ENCODE measurements around the gene CADM4. TPM values are rescaled to one million over a fixed set of nuclear protein-coding genes. Genes with fewer than 3 reads are reported as not detected.

Gene CADM4
- total and polyA plus RNA-seq, 4 donors = 0.47 to 4.9 (median 3.3) TPM

DNA sequence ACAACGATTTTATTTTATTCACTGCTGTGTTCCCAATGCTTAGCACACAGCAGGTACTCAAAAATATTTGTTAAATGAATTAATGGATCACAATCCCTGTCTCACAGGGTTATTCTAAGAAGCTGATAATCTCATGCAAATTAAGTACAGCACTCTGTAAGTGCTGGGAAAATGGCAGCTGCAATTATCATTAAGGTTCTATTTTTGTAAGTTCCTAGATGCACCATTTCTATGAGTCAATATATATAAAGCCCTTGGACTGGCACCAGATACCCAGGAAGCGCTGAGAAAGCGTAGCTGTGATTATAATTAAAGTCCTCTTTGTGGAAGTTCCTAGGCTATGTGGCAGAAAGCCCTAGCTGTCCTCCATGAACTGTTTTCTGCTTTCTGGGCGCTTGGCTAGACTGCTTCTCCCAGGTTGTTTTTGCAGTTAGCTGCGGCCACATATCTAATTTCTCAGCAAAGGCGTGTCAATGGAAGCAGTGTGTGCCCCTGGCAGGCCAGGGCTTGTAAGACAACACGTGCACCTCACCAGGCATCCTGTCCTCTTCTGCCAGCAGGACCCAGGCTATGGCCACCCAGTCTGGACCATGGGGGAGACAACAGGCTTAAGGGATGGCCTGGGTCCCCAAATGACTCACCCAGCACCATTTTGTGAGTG is 33.0 kb downstream of the CADM4 start:
- 94% methylated on average over 7 of the region's 7 CpGs for WGBS
- Histone ChIP-seq H3K4me1 (ENCODE audit: control insufficient read depth in 4 of 4, insufficient read depth in 4 of 4, low read length in 3 of 4) (no peaks in the 10 kb centered on the region), H3K9ac (ENCODE audit: low read depth in 1 of 2, low read length in 2 of 2) (no peak overlapping the region), H3K4me3 (ENCODE audit: low read depth in 1 of 3, low read length in 3 of 3) (no peak overlapping the region), H3K27me3 (ENCODE audit: control insufficient read depth in 4 of 4, insufficient read depth in 4 of 4, low read length in 3 of 4) (no peaks in the 10 kb centered on the region), H3K36me3 (ENCODE audit: control insufficient read depth in 4 of 4, insufficient read depth in 3 of 4, low read depth in 1 of 4, low read length in 3 of 4) (peaks cover 0 to 6% (median 1%) of the 10 kb centered on the region in 4 donors), H3K9me3 (ENCODE audit: control insufficient read depth in 4 of 4, low read length in 3 of 4) (no peaks in the 10 kb centered on the region), H3K27ac (ENCODE audit: low read depth in 1 of 2, low read length in 2 of 2) (no peak overlapping the region)
- TF ChIP-seq HNF4G (IDR thresholded peaks at IDR 0.05) (no peak), YY1 (IDR thresholded peaks at IDR 0.05) (no peak), TAF1 (conservative IDR thresholded peaks at IDR 0.05) (no peak), FOXA2 (IDR thresholded peaks at IDR 0.05) (no peak), FOXA1 (IDR thresholded peaks at IDR 0.05) (no peak), NR2F2 (IDR thresholded peaks at IDR 0.05) (no peak), RAD21 (IDR thresholded peaks at IDR 0.05) (no peak), RXRA (IDR thresholded peaks at IDR 0.05) (no peak), JUND (IDR thresholded peaks at IDR 0.05) (no peak), GABPA (IDR thresholded peaks at IDR 0.05 in 1 of 2, conservative IDR thresholded peaks at IDR 0.05 in 1 of 2) (no peak), EGR1 (IDR thresholded peaks at IDR 0.05; ENCODE audit: low read depth in 2 of 2) (no peak), HNF4A (conservative IDR thresholded peaks at IDR 0.05) (no peak), SP1 (IDR thresholded peaks at IDR 0.05) (no peak)
- TF ChIP-seq, protein P1, sequence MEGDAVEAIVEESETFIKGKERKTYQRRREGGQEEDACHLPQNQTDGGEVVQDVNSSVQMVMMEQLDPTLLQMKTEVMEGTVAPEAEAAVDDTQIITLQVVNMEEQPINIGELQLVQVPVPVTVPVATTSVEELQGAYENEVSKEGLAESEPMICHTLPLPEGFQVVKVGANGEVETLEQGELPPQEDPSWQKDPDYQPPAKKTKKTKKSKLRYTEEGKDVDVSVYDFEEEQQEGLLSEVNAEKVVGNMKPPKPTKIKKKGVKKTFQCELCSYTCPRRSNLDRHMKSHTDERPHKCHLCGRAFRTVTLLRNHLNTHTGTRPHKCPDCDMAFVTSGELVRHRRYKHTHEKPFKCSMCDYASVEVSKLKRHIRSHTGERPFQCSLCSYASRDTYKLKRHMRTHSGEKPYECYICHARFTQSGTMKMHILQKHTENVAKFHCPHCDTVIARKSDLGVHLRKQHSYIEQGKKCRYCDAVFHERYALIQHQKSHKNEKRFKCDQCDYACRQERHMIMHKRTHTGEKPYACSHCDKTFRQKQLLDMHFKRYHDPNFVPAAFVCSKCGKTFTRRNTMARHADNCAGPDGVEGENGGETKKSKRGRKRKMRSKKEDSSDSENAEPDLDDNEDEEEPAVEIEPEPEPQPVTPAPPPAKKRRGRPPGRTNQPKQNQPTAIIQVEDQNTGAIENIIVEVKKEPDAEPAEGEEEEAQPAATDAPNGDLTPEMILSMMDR (IDR thresholded peaks at IDR 0.05; ENCODE audit: low read depth, low read length, missing input control) = no peak
- TF ChIP-seq, protein P2, sequence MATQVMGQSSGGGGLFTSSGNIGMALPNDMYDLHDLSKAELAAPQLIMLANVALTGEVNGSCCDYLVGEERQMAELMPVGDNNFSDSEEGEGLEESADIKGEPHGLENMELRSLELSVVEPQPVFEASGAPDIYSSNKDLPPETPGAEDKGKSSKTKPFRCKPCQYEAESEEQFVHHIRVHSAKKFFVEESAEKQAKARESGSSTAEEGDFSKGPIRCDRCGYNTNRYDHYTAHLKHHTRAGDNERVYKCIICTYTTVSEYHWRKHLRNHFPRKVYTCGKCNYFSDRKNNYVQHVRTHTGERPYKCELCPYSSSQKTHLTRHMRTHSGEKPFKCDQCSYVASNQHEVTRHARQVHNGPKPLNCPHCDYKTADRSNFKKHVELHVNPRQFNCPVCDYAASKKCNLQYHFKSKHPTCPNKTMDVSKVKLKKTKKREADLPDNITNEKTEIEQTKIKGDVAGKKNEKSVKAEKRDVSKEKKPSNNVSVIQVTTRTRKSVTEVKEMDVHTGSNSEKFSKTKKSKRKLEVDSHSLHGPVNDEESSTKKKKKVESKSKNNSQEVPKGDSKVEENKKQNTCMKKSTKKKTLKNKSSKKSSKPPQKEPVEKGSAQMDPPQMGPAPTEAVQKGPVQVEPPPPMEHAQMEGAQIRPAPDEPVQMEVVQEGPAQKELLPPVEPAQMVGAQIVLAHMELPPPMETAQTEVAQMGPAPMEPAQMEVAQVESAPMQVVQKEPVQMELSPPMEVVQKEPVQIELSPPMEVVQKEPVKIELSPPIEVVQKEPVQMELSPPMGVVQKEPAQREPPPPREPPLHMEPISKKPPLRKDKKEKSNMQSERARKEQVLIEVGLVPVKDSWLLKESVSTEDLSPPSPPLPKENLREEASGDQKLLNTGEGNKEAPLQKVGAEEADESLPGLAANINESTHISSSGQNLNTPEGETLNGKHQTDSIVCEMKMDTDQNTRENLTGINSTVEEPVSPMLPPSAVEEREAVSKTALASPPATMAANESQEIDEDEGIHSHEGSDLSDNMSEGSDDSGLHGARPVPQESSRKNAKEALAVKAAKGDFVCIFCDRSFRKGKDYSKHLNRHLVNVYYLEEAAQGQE (IDR thresholded peaks at IDR 0.05) = no peak
- TF ChIP-seq, protein P3, sequence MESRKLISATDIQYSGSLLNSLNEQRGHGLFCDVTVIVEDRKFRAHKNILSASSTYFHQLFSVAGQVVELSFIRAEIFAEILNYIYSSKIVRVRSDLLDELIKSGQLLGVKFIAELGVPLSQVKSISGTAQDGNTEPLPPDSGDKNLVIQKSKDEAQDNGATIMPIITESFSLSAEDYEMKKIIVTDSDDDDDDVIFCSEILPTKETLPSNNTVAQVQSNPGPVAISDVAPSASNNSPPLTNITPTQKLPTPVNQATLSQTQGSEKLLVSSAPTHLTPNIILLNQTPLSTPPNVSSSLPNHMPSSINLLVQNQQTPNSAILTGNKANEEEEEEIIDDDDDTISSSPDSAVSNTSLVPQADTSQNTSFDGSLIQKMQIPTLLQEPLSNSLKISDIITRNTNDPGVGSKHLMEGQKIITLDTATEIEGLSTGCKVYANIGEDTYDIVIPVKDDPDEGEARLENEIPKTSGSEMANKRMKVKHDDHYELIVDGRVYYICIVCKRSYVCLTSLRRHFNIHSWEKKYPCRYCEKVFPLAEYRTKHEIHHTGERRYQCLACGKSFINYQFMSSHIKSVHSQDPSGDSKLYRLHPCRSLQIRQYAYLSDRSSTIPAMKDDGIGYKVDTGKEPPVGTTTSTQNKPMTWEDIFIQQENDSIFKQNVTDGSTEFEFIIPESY (IDR thresholded peaks at IDR 0.05) = no peak
- TF ChIP-seq, protein P4, sequence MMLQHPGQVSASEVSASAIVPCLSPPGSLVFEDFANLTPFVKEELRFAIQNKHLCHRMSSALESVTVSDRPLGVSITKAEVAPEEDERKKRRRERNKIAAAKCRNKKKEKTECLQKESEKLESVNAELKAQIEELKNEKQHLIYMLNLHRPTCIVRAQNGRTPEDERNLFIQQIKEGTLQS (IDR thresholded peaks at IDR 0.05) = no peak
- TF ChIP-seq, protein P5, sequence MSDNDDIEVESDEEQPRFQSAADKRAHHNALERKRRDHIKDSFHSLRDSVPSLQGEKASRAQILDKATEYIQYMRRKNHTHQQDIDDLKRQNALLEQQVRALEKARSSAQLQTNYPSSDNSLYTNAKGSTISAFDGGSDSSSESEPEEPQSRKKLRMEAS (IDR thresholded peaks at IDR 0.05) = no peak
- no peak for DNase-seq (ENCODE audit: low spot score)

Data from liver (tissue), 9 donors.